GM21737 (cell line): ENCODE measurements around the gene CARM1.

Experiments used
- ATAC-seq: cut with Tn5 transposase; IDR thresholded peaks from one replicate; pipeline ENCODE4 v1.9.1; 2021; ENCODE audit warnings: mild to moderate bottlenecking, moderate library complexity; ENCODE audit not compliant: unreplicated experiment

CARM1 gene

DNA sequence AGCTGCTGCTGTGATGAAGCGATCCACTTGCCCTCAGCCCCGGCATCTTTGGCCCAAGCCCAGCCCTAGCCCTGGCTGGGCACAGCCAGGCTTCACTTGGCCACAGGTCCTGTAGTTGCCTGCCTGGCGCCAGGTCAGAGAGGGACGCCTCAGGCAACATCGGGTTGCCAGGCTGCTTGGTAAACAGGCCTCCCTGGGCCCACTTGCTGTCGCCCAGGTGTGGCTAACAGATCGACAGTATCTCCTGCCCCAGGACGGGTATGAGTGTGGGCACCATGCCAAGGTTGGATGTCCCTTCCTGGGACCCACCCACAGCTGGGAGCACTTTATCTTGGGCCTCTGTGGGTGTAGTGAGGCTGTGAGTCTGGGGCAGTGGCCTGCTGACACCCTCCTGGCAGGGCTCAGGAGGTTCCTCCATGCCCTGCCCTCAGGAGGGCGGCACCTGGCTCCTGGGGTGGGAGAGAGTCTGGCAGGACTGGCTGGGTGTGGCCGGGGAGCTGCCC is 27.8 kb downstream of the CARM1 start:
- no peak for ATAC-seq

DNA sequence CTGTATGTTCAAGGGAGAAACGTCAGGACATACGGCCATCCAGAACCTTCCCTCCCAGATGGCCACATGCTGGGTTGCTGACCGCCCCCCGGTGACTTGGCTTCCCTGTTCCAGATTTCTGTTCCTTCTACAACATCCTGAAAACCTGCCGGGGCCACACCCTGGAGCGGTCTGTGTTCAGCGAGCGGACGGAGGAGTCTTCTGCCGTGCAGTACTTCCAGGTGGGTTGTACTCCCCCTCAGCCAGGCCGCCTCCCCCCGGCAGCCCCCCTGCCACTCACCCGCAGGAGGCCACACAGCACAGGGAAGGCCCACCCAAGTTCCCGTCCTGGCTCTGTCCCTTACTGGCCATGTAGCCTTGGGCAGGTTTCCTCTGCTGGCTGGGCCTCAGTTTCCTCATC is 36.6 kb downstream of the CARM1 start:
- no peak for ATAC-seq

DNA sequence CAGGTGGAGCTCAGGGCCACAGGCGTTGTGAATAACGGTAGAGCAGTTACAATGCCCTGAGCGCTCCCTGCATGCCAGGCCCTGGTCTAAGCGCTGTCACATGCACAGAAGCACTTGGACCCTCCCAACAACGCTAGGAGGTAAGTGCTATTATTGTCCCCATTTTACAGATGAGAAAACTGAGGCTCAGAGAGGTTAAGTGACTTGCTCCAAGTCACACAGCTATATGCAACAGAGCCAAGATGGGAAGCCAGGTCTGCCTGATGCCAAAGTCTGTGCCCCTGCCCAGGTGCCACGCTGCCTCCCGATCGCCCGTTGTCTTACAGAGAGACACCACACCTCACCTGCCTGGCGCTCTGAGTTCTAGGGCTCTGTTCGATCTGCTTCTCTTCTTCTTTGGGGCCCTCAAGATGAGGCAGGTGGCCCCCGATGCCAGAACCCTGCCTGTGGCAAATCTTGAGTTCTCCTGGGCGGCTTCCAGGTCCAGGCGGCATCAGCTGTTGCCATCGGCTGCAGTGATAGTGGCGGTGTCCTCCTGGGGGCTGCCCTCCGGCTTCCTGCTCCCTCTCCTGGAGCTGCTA is 37.1 kb downstream of the CARM1 start:
- ATAC-seq = no peak

DNA sequence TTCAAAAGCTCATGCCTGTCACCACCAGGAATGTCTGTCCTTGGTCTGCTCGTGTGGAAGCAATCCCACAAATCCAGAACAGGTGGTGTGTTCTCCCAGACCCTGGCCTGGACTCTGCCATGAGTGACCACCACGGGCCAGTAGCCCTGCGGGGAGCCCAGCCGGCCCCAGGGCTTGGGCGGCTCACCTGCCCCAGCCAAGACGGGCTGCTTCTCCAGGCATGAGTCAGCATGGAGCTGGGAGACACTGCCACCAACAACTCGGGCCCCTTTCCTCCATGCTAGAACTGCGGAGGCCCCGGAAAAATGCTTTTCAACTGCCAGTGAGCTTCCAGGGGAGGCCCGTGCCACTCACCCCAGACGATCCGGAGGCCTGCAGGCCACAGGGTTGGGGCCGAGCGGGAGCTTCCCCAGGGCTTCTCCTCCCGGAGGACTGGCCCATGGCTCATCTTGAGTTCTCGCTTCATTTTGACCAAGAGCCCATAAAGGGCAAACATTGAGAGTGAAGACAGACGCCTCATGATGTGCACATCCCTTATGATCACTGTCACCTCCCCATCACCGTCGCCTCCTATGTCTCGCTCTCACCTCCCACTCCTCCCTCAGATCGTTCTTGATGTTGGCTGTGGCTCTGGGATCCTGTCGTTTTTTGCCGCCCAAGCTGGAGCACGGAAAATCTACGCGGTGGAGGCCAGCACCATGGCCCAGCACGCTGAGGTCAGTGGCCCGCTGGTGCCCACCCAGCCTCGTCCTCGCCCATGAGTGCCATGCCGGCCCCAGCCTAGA is 40.4 kb downstream of the CARM1 start:
- ATAC-seq = no peak

DNA sequence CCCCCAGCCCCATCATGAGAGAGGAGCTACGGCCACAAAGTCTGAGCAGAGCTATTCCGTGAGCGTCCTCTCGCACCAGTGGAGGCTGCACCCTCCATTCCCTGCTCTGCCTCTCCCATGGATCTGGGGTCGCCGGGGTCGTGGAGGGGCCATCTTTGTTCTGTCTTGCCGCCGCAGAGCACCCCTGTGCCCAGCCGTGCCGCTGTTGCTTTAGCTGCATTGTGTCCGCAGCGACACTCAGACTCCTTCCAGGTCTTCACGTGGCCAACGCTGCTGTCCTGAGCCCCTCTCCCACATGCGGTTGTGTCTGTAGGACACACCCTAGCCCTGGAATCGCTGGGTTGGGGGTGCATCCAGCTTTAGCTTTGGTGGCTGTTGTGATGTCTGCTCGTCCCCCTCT is 41.3 kb downstream of the CARM1 start:
- no peak for ATAC-seq

DNA sequence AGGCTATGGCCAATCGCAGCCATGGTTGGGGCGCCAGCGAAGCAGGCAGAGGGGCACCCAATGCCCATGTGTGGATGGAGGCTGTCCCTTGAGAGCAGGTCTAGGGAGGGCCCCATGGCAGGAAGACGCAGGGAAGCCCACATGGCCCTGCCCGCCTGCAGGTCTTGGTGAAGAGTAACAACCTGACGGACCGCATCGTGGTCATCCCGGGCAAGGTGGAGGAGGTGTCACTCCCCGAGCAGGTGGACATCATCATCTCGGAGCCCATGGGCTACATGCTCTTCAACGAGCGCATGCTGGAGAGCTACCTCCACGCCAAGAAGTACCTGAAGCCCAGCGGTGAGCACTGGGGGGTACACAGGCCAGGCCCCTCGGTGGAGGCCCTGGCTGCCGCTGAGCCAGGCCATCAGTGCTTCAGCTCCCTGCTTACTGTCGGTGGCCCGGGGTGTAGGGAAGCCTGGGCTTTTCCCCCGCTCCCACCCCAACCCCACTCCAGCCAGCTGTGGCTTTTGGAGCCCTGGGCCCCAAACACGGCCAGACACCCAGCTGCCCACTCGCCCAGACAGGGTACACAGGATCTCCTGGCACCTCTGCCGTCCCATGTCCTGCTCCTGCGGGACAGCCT is 42.5 kb downstream of the CARM1 start:
- ATAC-seq = no peak

DNA sequence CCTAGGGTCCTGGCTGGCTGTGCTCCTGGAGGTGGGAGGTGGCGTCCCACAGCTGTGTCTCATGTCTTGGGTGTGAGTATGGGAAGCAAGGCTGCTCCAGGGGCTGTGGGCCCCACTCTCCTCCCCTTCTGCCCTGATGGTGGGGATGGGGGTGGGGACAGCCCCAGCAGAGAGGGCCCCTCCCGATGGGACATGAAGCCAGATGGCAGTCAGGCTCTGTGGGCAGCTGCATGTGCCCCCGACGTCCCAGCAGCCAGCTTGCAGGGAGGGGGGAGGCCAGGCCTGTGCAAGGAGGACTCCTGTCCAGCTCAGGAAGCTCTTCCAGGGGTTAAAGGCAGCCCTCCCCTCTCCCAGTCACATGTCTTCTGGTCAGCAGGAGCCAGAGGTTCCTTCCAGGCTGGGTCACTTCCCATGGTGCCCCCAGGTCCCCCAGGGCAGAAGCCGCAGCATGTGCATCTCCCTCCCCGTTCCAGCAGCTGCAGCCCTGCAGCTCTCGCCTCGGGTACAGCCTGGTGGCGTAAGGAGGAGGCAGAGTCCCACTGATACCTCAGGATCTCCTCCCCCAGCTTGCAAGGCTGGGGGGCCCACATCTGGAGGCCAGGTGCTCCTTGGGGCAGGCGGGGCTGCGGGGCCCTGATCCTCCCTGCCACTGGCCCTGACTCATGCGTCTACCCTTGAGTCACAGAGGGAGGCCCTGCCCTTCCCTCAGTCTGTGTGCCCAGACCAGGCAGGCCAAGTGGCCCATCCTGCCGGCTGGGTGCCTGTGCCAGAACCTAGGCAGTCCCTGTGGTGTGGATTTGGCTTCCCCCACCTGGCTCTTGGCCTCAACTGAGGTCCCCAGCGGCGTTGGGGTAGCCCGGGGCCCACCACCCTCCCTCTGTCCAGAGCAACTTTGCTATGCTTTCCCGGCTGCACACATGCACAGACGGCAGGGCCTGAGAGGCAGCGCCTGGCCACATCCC is 44.1 kb downstream of the CARM1 start:
- ATAC-seq = no peak

DNA sequence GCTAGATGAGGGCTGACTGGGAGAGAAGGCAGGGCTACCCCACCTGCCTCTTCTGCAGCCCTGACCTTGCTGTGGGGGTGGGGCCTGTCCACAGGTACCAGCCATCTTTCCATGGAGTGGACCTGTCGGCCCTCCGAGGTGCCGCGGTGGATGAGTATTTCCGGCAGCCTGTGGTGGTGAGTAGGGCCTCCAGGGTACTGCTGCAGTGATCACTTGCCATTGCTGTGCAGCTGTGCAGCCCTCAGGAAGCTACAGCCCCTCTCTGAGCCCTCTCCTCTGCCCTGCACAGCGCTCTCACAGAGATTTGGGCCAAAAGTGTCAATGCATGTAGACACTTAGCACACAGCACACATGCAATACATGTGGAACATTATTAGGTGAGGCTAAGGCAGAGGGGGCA is 45.2 kb downstream of the CARM1 start:
- ATAC-seq = no peak

DNA sequence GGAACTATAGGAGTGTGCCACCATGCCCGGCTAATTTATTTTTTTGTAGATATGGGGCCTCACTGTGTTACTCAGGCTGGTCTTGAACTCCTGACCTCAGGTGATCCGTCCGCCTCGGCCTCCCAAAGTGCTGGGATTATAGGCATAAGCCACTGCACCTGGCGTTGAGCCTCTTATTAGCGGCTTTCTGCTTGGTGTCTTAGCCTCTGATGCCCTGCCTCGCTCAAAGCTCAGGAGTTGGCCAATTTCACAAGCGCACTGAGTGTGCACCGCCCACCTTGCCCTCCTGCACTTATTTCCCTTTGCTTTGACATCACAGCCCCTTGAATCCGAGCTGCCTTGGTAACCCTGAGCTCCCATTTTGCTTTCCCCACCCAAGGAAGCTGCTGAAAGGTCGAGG is 47.0 kb downstream of the CARM1 start:
- no peak for ATAC-seq

DNA sequence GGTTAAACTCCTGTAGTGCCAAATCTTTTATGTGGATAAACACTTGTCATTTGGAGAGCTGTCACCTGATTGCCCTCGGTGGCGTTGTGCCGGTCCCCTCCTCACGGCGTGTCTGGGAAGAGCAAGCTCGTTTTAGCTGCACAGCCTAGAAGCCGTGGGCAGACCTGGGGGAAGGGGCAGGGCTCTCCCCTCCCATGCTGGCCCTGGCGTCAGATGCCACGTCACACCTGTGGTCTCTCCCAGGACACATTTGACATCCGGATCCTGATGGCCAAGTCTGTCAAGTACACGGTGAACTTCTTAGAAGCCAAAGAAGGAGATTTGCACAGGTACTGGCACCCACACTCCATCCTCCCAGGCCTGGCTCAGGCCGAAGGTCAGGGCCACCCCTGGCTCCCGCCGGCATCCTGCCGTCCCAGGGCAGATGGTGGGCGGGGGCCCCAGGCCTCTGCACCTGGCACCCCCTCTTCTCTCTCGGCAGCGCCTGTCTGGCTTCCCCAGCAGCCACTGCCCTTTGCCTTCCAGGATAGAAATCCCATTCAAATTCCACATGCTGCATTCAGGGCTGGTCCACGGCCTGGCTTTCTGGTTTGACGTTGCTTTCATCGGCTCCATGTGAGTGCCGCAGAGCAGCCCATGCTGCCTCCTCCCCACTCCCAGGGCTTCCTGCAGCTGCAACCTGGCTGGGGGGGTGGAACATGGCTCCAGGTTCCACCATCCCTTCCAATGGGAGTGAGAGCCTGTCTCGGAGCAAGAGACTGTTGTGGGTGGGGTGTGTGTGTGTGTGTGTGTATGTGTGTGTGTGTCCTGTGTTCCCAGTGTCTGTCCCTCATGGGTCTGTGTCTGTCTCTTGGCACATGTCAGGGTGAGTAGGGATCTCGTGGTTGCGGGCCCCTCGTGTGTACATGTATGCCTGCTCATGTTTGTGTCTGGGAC is 48.3 kb downstream of the CARM1 start:
- no peak for ATAC-seq

DNA sequence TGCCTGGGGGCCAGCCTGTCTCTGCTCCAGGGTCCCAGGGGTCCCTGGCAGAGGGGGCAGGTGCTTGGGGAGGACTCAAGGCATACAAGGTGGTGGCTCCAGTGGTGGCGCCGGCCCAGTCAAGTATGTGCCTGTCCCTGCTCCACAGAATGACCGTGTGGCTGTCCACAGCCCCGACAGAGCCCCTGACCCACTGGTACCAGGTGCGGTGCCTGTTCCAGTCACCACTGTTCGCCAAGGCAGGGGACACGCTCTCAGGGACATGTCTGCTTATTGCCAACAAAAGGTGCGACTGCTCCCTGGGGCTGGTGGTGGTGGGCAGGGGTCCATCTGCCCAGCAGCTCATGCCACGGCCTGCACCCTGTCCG is 48.9 kb downstream of the CARM1 start:
- ATAC-seq = no peak

DNA sequence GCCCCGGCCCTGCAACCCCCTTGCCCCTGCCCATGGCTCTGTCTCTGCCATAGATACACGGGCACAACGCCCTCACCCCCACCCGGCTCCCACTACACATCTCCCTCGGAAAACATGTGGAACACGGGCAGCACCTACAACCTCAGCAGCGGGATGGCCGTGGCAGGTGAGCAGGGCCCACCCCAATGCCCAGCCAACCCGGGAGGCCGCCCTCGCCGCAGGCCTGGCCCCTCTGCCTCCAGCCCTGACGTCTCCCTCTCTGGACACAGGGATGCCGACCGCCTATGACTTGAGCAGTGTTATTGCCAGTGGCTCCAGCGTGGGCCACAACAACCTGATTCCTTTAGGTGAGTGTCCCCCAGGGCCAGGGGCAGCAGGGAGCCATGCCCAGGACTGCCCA is 49.4 kb downstream of the CARM1 start:
- ATAC-seq = no peak

DNA sequence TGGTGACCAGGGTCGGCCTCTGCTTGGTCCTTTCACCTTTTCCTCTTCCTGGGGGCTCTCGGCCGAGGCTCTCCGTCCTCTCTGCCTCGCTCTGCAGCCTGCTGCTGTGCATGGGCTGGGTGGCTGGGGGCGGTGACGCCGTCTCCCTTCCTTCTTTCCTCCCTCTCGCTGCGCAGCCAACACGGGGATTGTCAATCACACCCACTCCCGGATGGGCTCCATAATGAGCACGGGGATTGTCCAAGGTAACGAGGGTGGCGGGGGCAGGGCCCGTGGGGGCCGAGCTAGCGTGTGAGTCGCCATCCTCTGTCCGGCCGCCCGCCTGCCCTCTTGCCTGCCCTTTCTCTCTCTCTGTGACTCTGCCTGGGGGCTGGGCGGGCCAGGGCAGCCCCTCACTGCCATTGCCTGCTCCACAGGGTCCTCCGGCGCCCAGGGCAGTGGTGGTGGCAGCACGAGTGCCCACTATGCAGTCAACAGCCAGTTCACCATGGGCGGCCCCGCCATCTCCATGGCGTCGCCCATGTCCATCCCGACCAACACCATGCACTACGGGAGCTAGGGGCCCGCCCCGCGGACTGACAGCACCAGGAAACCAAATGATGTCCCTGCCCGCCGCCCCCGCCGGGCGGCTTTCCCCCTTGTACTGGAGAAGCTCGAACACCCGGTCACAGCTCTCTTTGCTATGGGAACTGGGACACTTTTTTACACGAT is 50.0 kb downstream of the CARM1 start:
- ATAC-seq = no peak

DNA sequence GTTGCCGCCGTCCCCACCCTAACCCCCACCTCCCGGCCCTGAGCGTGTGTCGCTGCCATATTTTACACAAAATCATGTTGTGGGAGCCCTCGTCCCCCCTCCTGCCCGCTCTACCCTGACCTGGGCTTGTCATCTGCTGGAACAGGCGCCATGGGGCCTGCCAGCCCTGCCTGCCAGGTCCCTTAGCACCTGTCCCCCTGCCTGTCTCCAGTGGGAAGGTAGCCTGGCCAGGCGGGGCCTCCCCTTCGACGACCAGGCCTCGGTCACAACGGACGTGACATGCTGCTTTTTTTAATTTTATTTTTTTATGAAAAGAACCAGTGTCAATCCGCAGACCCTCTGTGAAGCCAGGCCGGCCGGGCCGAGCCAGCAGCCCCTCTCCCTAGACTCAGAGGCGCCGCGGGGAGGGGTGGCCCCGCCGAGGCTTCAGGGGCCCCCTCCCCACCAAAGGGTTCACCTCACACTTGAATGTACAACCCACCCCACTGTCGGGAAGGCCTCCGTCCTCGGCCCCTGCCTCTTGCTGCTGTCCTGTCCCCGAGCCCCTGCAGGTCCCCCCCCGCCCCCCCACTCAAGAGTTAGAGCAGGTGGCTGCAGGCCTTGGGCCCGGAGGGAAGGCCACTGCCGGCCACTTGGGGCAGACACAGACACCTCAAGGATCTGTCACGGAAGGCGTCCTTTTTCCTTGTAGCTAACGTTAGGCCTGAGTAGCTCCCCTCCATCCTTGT is 50.7 kb downstream of the CARM1 start:
- ATAC-seq = no peak

DNA sequence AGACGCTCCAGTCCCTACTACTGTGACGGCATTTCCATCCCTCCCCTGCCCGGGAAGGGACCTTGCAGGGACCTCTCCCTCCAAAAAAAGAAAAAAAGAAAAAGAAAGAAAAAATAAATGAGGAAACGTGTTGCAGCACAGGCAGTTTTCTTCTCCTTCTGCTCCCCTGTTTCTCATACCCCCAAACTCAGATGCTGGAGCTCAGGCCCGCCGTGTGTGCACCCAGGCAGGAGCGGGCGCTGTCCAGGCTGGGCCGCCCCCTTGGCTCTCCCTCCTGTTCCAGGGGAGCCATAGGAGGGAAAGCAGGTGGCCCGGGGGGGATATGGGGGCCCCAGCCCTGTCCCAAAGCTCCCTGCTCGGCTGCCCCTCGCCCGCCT is 51.3 kb downstream of the CARM1 start:
- no peak for ATAC-seq

DNA sequence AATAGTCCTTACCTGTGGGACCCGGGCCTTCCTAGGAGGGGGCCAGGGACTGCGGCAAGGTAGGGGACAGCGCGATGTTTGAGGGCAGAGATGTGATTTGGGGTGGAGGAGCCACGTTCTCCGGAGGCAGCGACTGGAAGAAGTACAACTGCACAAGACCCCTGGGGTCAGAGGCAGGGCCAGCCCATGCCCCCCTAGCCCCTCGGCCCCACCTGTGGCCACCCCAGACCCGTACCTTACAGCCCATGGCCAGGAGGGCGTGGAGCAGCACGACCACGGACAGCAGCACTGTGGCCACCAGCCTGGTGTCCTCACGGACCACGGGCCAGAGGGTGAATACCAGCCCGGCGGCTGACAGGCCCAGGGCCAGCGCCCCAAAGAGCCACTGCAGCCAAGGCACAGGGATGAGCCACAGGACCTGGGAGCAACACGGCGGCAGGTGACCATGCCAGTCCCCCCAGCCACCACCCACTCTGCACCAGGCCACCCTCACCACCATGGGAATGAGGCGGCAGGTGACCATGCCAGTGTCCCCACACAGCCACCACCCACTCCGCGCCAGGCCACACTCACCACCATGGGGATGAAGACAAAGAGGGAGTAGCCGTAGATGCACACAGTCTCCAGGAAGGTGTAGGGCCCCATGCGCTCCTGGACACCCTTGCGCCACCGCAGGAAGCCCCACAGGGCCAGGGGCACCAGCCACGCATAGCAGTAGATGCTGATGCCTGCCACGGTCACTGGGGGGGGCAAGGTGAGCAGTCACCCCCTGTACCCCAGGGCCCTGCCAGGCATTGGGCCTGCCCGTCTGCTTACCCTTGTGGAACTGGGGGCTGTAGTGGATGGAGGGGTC is 52.1 kb downstream of the CARM1 start:
- ATAC-seq = no peak

DNA sequence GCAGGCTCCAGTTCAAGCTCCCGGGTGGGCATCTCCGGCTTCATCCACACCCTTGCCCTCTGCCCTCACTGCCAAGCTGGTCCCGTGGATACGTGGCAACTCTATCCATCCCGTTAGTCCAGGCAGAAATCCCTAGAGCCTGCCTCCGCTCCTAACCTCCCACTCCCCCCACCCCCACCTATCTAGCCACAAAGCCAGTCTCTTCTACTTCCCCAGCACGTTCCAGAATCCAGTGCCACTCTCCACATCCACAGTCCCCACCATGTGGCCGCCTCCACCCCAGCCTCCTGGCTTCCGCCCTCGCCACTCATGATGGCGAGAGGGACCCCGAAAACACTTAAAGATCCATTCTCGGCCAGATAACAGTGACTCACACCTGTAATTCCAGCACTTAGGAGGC is 53.2 kb downstream of the CARM1 start:
- no peak for ATAC-seq
